MCF 10A (cell line): Measurements from ENCODE around the gene ARHGAP28. TPM values are rescaled to one million over a fixed set of nuclear protein-coding genes. Genes with fewer than 3 reads are reported as not detected.

Experiments
- BruUV-seq: library from RNA; stranded (reverse); fragments of 400-500 nt; replicated peaks from 2 replicates; lab custom pipeline; 2021; lab: Mats Ljungman, UMichigan
- CTCF ChIA-PET: fragments of 300-600 bp; sonication (Branson Sonifier 250); formaldehyde crosslinking; extraction: SDS; loops from one replicate; lab custom pipeline; 2021; ENCODE audit warnings: antibody characterized with exemption, inconsistent platforms; lab: Yijun Ruan, JAX
- POLR2A ChIA-PET: fragments of 300-600, 350-650 bp; sonication (Branson Sonifier 250); formaldehyde crosslinking; extraction: SDS; loops from one replicate; lab custom pipeline; 2020; ENCODE audit warnings: antibody characterized with exemption, inconsistent platforms; lab: Yijun Ruan, JAX
- DNase-seq: peaks from one replicate; pipeline ENCODE4 v3.0.0-alpha.2; 2018; ENCODE audit not compliant: unreplicated experiment
- H3K27ac Mint-ChIP-seq: one replicate; pipeline ENCODE4 v1.8.0; 2022; ENCODE audit warnings: mild to moderate bottlenecking, low read depth, mixed read lengths; ENCODE audit not compliant: unreplicated experiment
- H3K27me3 Mint-ChIP-seq: one replicate; pipeline ENCODE4 v1.8.0; 2022; ENCODE audit warnings: mixed read lengths; ENCODE audit not compliant: insufficient read depth, unreplicated experiment
- H3K36me3 Mint-ChIP-seq: one replicate; pipeline ENCODE4 v1.8.0; 2022; ENCODE audit warnings: mild to moderate bottlenecking, moderate library complexity, mixed read lengths; ENCODE audit not compliant: insufficient read depth, unreplicated experiment
- H3K4me1 Mint-ChIP-seq: one replicate; pipeline ENCODE4 v1.8.0; 2022; ENCODE audit warnings: mixed read lengths; ENCODE audit not compliant: insufficient read depth, unreplicated experiment
- H3K4me3 Mint-ChIP-seq: one replicate; pipeline ENCODE4 v1.8.0; 2022; ENCODE audit warnings: mild to moderate bottlenecking, moderate library complexity, mixed read lengths; ENCODE audit not compliant: unreplicated experiment
- H3K9me3 Mint-ChIP-seq: one replicate; pipeline ENCODE4 v1.8.0; 2022; ENCODE audit warnings: mixed read lengths; ENCODE audit not compliant: unreplicated experiment
- CTCF ChIP-seq: fragments of 200-600 bp; IDR thresholded peaks from one replicate; pipeline ENCODE4 v1.8.0; 2022; ENCODE audit warnings: antibody characterized with exemption, mild to moderate bottlenecking; ENCODE audit not compliant: unreplicated experiment
- intact Hi-C: fragments of 100-400 bp; cut with micrococcal nuclease; formaldehyde crosslinking; loops from 2 replicates; pipeline ENCODE4 v1.14.1; 2022
- total RNA-seq: library from RNA; stranded (reverse); gene quantifications from 2 replicates; pipeline ENCODE4 v1.2.3, GENCODE V29; 2022

Gene ARHGAP28
- total RNA-seq, 1 experiment from 2014 or later = 3.0 TPM

- H3K9me3 Mint-ChIP-seq = no peaks in the 10 kb centered on the region
- ChIA-PET CTCF (interaction anchor here (0.7 kb wide), 1 partner anchor 645 kb away, joined by 4 read pairs; no protein-coding TSS in a partner anchor), POLR2A (interaction anchor here (0.5 to 0.6 kb wide), 2 partner anchors 48 to 102 kb away, joined by 3 read pairs; no protein-coding TSS in a partner anchor)
- intact Hi-C loops = no loop called here
- no peaks in the 10 kb centered on the region for H3K27me3 Mint-ChIP-seq
- no peaks in the 10 kb centered on the region for H3K36me3 Mint-ChIP-seq
- peaks cover 8% of the 10 kb centered on the region for H3K4me1 Mint-ChIP-seq
- DNase-seq = peak; percentile 32
- no peak overlapping the region for H3K27ac Mint-ChIP-seq
- no peak for TF ChIP-seq CTCF
- no peak overlapping the region for H3K4me3 Mint-ChIP-seq
- BruUV-seq = no TSS peak
These were observed 52.3 kb downstream of the ARHGAP28 start for GRCh38 chr18:6781796-6782195.

- CTCF ChIA-PET = interaction anchor here (1.1 kb wide), 1 partner anchor 161 kb away, joined by 3 read pairs; no protein-coding TSS in a partner anchor
- Mint-ChIP-seq H3K36me3 (no peaks in the 10 kb centered on the region), H3K4me3 (no peak overlapping the region), H3K4me1 (peaks cover 8% of the 10 kb centered on the region), H3K27me3 (no peaks in the 10 kb centered on the region), H3K27ac (no peak overlapping the region), H3K9me3 (no peaks in the 10 kb centered on the region)
- no peak for DNase-seq
- intact Hi-C loops = no loop called here
- no peak for TF ChIP-seq CTCF
- POLR2A ChIA-PET = interaction anchor here (0.6 kb wide), 1 partner anchor 30 kb away, joined by 4 read pairs; no protein-coding TSS in a partner anchor
- no TSS peak for BruUV-seq
These were observed 53.3 kb downstream of the ARHGAP28 start for GRCh38 chr18:6782861-6783260.

DNA sequence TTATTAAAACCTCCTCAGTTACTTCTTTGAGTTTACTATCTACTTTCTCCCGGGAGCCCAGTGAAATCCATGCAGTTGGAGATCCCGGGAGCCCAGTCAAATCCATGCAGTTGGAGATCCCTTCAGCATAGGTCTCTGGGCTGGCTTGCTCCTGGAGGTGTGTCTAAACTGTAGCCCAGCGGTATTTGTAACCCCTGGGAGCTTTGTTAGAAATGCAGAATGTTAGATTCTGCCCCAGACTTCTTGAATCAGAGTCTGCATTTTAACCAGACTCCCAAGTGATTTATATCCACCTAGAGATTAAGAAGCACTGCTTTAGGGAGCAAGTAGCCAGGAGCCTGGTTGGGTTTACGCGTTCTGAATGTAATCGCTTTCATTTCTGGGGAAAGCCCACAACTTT is 54.5 kb downstream of the ARHGAP28 start:
- peaks cover 8% of the 10 kb centered on the region for H3K4me1 Mint-ChIP-seq
- BruUV-seq = no TSS peak
- CTCF ChIA-PET = interaction anchor here (0.6 kb wide), 2 partner anchors 210 to 227 kb away, joined by 3 read pairs; no protein-coding TSS in a partner anchor
- H3K9me3 Mint-ChIP-seq = no peaks in the 10 kb centered on the region
- POLR2A ChIA-PET = no interaction called here
- no peak for TF ChIP-seq CTCF
- no peak overlapping the region for H3K27ac Mint-ChIP-seq
- intact Hi-C loops = no loop called here
- no peak overlapping the region for H3K4me3 Mint-ChIP-seq
- no peak for DNase-seq
- H3K36me3 Mint-ChIP-seq = no peaks in the 10 kb centered on the region
- no peaks in the 10 kb centered on the region for H3K27me3 Mint-ChIP-seq

- no TSS peak for BruUV-seq
- H3K27me3 Mint-ChIP-seq = no peaks in the 10 kb centered on the region
- peaks cover 8% of the 10 kb centered on the region for H3K4me1 Mint-ChIP-seq
- H3K4me3 Mint-ChIP-seq = no peak overlapping the region
- H3K36me3 Mint-ChIP-seq = no peaks in the 10 kb centered on the region
- no peak for TF ChIP-seq CTCF
- no peak for DNase-seq
- no peak overlapping the region for H3K27ac Mint-ChIP-seq
- intact Hi-C loops = no loop called here
- no peaks in the 10 kb centered on the region for H3K9me3 Mint-ChIP-seq
- ChIA-PET POLR2A (interaction anchor here (0.6 kb wide), 1 partner anchor 18 kb away, joined by 3 read pairs; no protein-coding TSS in a partner anchor), CTCF (interaction anchor here (0.6 kb wide), 1 partner anchor 228 kb away, joined by 3 read pairs; no protein-coding TSS in a partner anchor)
These were observed 55.5 kb downstream of the ARHGAP28 start for GRCh38 chr18:6785001-6785400.
